HG02970 (cell line): ENCODE data around the gene THAP7.

Source experiments
- ATAC-seq: cut with Tn5 transposase; IDR thresholded peaks from one replicate; pipeline ENCODE4 v1.9.1; 2021; ENCODE audit warnings: mild to moderate bottlenecking, moderate library complexity, moderate number of reproducible peaks; ENCODE audit not compliant: unreplicated experiment, low FRiP score

THAP7 gene

GRCh38 chr22:20952544-20953341, 49.2 kb downstream of the THAP7 start:
- no peak for ATAC-seq

- no peak for ATAC-seq
Observed at GRCh38 chr22:20951932-20952380, 50.0 kb downstream of the THAP7 start.

DNA sequence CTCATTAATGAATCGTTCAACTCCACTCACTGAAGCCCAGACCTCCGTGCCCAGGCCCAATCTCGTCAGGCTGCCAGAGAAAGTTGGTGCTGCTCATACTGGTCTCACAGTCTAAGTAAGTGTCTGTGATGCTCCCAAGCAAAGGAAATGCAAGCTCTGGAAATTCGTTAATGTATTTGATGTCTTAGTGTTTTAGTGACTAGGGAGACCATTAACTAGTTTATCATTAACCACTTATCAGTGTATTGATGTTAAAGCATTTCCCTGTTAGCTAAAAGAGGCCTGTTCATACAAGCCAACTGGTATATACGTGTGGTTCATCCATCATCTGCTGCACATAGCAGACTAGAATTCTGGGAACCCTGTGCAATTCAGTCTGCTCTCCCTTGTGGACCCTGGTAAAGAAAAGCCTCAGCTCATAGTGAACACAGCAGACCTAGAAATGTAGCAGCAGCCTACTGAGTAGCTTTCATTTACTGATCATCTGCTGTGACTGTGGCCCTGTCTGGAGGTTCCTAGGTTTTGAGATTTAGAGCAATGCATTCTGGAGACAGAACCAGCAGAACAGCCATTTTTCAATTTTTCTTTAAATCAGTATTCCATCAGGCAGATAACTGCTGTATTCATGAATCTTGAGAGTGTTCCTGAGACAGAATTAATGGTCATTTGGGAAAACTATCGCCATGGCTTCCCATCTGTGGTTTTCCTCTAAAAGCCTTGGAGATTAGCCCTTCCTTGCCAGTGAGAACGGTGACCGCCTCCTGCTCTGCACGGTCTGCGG, 50.6 kb downstream of the THAP7 start:
- ATAC-seq, result no peak

- no peak for ATAC-seq
Observed at GRCh38 chr22:20949698-20950183, 52.2 kb downstream of the THAP7 start.
